GM20000 (cell line): ENCODE results near the gene PIGZ.

Source experiments
- DNase-seq: peaks from one replicate; pipeline ENCODE4 v3.0.0; 2012; ENCODE audit warnings: low spot score
- TF ChIP-seq, protein P1 (sequence below): IDR thresholded peaks from 2 replicates; pipeline ENCODE4 v1.5.1; 2012; ENCODE audit warnings: mild to moderate bottlenecking, control low read depth; ENCODE audit errors: extremely low read depth, missing control alignments

Gene PIGZ

GRCh38 chr3:196966526-196967401 lies 1.9 kb downstream of the PIGZ start:
- TF ChIP-seq, protein P1, sequence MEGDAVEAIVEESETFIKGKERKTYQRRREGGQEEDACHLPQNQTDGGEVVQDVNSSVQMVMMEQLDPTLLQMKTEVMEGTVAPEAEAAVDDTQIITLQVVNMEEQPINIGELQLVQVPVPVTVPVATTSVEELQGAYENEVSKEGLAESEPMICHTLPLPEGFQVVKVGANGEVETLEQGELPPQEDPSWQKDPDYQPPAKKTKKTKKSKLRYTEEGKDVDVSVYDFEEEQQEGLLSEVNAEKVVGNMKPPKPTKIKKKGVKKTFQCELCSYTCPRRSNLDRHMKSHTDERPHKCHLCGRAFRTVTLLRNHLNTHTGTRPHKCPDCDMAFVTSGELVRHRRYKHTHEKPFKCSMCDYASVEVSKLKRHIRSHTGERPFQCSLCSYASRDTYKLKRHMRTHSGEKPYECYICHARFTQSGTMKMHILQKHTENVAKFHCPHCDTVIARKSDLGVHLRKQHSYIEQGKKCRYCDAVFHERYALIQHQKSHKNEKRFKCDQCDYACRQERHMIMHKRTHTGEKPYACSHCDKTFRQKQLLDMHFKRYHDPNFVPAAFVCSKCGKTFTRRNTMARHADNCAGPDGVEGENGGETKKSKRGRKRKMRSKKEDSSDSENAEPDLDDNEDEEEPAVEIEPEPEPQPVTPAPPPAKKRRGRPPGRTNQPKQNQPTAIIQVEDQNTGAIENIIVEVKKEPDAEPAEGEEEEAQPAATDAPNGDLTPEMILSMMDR: no peak
- no peak for DNase-seq

GRCh38 chr3:196965804-196966173 lies 2.8 kb downstream of the PIGZ start:
- TF ChIP-seq, protein P1: no peak
- no peak for DNase-seq

DNA sequence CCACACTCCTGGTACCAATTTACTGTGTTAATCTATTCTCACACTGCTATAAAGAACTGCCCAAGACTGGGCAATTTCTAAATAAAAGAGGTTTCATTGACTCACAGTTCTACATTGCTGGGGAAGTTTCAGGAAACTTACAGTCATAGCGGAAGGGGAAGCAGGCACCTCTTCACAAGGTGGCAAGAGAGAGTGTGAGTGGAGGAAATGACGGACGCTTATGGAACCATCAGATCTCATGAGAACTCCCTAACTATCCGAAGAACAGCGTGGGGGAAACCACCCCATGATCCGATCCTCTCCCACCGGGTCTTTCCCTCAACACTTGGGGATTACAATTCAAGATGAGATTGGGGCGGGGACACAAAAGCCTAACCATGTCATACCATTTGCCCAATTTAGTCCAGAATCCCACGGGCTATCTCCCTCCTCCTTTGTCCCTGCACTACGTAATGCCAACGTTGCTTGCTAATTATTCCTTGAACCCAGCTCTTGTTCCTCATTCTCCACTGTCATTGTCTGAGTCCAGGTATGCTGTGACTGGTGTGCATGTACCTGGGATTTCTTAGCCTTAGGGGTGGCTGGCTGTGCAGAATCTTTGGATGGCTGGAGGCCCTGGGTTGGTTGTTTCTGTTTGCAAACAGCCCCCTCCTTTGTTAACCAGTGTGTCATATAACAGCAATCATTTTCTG lies 3.4 kb downstream of the PIGZ start:
- TF ChIP-seq, protein P1: no peak
- no peak for DNase-seq

DNA sequence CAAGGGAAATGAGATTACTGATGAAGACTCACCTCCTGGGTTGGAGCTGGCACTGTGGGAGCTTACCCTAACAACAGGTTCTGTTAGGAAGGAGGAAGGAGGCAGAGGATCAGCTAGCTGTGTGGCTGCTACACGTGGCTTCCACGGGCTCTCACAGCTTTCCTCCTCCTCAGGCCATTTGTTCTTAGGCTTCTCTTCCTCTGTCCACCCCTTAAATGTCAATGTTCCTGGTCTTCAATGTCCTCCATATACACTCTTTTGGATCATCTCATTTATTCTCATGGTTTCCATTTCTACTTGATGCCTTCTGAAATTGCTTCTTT lies 5.0 kb downstream of the PIGZ start:
- TF ChIP-seq, protein P1: no peak
- no peak for DNase-seq

- no peak for DNase-seq
- TF ChIP-seq, protein P1: no peak
These were observed 5.6 kb downstream of the PIGZ start for GRCh38 chr3:196962930-196963630.

- no peak for DNase-seq
- TF ChIP-seq, protein P1: no peak
These were observed 6.3 kb downstream of the PIGZ start for GRCh38 chr3:196962108-196962929.
